HepG2 (cell line): ENCODE measurements around the gene DCUN1D4. TPM values are rescaled to one million over a fixed set of nuclear protein-coding genes. Genes with fewer than 3 reads are reported as not detected.

Experiments used
- EEA1 ChIP-seq: sonication (generic); formaldehyde crosslinking; IDR thresholded peaks from 2 replicates; pipeline ENCODE4 v1.5.1; 2020; ENCODE audit warnings: mild to moderate bottlenecking, missing genetic modification reagents, borderline replicate concordance
- HDAC2 ChIP-seq: sonication (generic); formaldehyde crosslinking; IDR thresholded peaks from 2 replicates; pipeline ENCODE4 v1.4.0; 2020; ENCODE audit warnings: missing genetic modification reagents
- KAT2B ChIP-seq: fragments of 150-350 bp; IDR thresholded peaks from 2 replicates; pipeline ENCODE4 v1.6.1; 2014; ENCODE audit warnings: low read depth, low read length, borderline replicate concordance
- MAFF ChIP-seq: IDR thresholded peaks from 2 replicates; pipeline ENCODE4 v1.6.1; 2011; ENCODE audit warnings: low read depth, low read length, improper control_type of control experiment
- MYPOP ChIP-seq: sonication (generic); formaldehyde crosslinking; IDR thresholded peaks from 2 replicates; pipeline ENCODE4 v1.8.1; 2023; ENCODE audit warnings: mild to moderate bottlenecking, moderate library complexity, missing genetic modification reagents
- RCOR2 ChIP-seq: IDR thresholded peaks from 2 replicates; pipeline ENCODE4 v1.6.1; 2016; ENCODE audit warnings: missing biosample characterization, missing genetic modification reagents
- TARDBP ChIP-seq: sonication (generic); formaldehyde crosslinking; IDR thresholded peaks from 2 replicates; pipeline ENCODE4 v1.8.0; 2022; ENCODE audit warnings: mild to moderate bottlenecking, missing genetic modification reagents
- TERF1 ChIP-seq: sonication (generic); formaldehyde crosslinking; IDR thresholded peaks from 2 replicates; pipeline ENCODE4 v1.8.0; 2022; ENCODE audit warnings: mild to moderate bottlenecking, missing genetic modification reagents, moderate library complexity
- ZBTB49 ChIP-seq: sonication (generic); formaldehyde crosslinking; IDR thresholded peaks from 2 replicates; pipeline ENCODE4 v1.4.0; 2020; ENCODE audit warnings: missing genetic modification reagents, borderline replicate concordance
- ZFY ChIP-seq: sonication (generic); formaldehyde crosslinking; IDR thresholded peaks from 2 replicates; pipeline ENCODE4 v1.4.0; 2020; ENCODE audit warnings: missing genetic modification reagents
- ZNF557 ChIP-seq: sonication (generic); formaldehyde crosslinking; IDR thresholded peaks from 2 replicates; pipeline ENCODE4 v1.4.0; 2020; ENCODE audit warnings: missing genetic modification reagents
- ZNF607 ChIP-seq: sonication (generic); formaldehyde crosslinking; IDR thresholded peaks from 2 replicates; pipeline ENCODE4 v1.5.1; 2020; ENCODE audit warnings: missing genetic modification reagents, mild to moderate bottlenecking, borderline replicate concordance
- ZNF629 ChIP-seq: sonication (generic); formaldehyde crosslinking; conservative IDR thresholded peaks from 2 replicates; pipeline ENCODE4 v1.5.0; 2020; ENCODE audit warnings: missing genetic modification reagents
- ZSCAN29 ChIP-seq: sonication (generic); formaldehyde crosslinking; conservative IDR thresholded peaks from 2 replicates; pipeline ENCODE4 v1.4.0; 2020; ENCODE audit warnings: mild to moderate bottlenecking, missing genetic modification reagents
- polyA plus RNA-seq, 8 experiments: library from polyadenylated mRNA; depleted of rRNA in 3 of 8; stranded (reverse) in 7 of 8; unstranded in 1 of 8; fragments of >200 nt; fragmentation: Illumina TruSeq in 4 of 8; extraction: Trizol in 4 of 8; gene quantifications; 2 replicates each; pipeline versions ENCODE4 v1.2.1 to v1.2.3, GENCODE V29; 2011 to 2016; ENCODE audit warnings: low read depth in 4 of 8, missing spikeins in 1 of 8, mixed read lengths in 1 of 8; ENCODE audit not compliant: insufficient read depth in 1 of 8
- total RNA-seq, 5 experiments: library from RNA; depleted of rRNA; stranded (reverse); fragments of >200 nt; fragmentation: Illumina TruSeq; extraction: Trizol; gene quantifications; 2 replicates each; pipeline ENCODE4 v1.2.3, GENCODE V29; 2016; ENCODE audit warnings: low read depth in 1 of 5
- TF ChIP-seq, protein P1 (sequence below): sonication (generic); formaldehyde crosslinking; IDR thresholded peaks from 2 replicates; pipeline ENCODE4 v1.4.0; 2020; ENCODE audit warnings: missing genetic modification reagents, borderline replicate concordance
- TF ChIP-seq, protein P2 (sequence below): sonication (generic); formaldehyde crosslinking; IDR thresholded peaks from 2 replicates; pipeline ENCODE4 v1.4.0; 2020; ENCODE audit warnings: missing genetic modification reagents
- TF ChIP-seq, protein P3 (sequence below): IDR thresholded peaks from 2 replicates; pipeline ENCODE4 v1.6.1; 2016; ENCODE audit warnings: mild to moderate bottlenecking
- TF ChIP-seq, protein P4 (sequence below): sonication (generic); formaldehyde crosslinking; IDR thresholded peaks from 2 replicates; pipeline ENCODE4 v1.5.0; 2020; ENCODE audit warnings: mild to moderate bottlenecking, missing genetic modification reagents, moderate library complexity

Gene DCUN1D4
- total and polyA plus RNA-seq, 2 of the 13 experiments (the other 11 are each of a cell fraction or from before 2014, with no cell fraction given) = 27.9 to 44.4 TPM

GRCh38 chr4:51842554-51843308, at the start of gene DCUN1D4 (continued):
- no peak for TF ChIP-seq ZSCAN29
- TF ChIP-seq HDAC2 (CRISPR knock-in tag) = no peak
- TF ChIP-seq TARDBP (CRISPR knock-in tag) = peak; percentile 36; the same call in 1 of the 2 replicates
- TF ChIP-seq KAT2B = no peak
- peak; percentile 75 for TF ChIP-seq MYPOP
- TF ChIP-seq ZNF557 (CRISPR knock-in tag) = no peak
- TF ChIP-seq, protein P1, sequence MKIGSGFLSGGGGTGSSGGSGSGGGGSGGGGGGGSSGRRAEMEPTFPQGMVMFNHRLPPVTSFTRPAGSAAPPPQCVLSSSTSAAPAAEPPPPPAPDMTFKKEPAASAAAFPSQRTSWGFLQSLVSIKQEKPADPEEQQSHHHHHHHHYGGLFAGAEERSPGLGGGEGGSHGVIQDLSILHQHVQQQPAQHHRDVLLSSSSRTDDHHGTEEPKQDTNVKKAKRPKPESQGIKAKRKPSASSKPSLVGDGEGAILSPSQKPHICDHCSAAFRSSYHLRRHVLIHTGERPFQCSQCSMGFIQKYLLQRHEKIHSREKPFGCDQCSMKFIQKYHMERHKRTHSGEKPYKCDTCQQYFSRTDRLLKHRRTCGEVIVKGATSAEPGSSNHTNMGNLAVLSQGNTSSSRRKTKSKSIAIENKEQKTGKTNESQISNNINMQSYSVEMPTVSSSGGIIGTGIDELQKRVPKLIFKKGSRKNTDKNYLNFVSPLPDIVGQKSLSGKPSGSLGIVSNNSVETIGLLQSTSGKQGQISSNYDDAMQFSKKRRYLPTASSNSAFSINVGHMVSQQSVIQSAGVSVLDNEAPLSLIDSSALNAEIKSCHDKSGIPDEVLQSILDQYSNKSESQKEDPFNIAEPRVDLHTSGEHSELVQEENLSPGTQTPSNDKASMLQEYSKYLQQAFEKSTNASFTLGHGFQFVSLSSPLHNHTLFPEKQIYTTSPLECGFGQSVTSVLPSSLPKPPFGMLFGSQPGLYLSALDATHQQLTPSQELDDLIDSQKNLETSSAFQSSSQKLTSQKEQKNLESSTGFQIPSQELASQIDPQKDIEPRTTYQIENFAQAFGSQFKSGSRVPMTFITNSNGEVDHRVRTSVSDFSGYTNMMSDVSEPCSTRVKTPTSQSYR (CRISPR knock-in tag) = no peak
- TF ChIP-seq ZFY = no peak
- TF ChIP-seq MAFF = no peak
- no peak for TF ChIP-seq ZBTB49
- TF ChIP-seq TERF1 (CRISPR knock-in tag) = no peak
- TF ChIP-seq, protein P2, sequence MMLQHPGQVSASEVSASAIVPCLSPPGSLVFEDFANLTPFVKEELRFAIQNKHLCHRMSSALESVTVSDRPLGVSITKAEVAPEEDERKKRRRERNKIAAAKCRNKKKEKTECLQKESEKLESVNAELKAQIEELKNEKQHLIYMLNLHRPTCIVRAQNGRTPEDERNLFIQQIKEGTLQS (CRISPR knock-in tag) = no peak
- TF ChIP-seq RCOR2 (CRISPR knock-in tag) = no peak
- TF ChIP-seq, protein P3, sequence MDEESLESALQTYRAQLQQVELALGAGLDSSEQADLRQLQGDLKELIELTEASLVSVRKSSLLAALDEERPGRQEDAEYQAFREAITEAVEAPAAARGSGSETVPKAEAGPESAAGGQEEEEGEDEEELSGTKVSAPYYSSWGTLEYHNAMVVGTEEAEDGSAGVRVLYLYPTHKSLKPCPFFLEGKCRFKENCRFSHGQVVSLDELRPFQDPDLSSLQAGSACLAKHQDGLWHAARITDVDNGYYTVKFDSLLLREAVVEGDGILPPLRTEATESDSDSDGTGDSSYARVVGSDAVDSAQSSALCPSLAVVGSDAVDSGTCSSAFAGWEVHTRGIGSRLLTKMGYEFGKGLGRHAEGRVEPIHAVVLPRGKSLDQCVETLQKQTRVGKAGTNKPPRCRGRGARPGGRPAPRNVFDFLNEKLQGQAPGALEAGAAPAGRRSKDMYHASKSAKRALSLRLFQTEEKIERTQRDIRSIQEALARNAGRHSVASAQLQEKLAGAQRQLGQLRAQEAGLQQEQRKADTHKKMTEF (CRISPR knock-in tag) = peak; percentile 29; the same call in 1 of the 2 replicates
- TF ChIP-seq, protein P4, sequence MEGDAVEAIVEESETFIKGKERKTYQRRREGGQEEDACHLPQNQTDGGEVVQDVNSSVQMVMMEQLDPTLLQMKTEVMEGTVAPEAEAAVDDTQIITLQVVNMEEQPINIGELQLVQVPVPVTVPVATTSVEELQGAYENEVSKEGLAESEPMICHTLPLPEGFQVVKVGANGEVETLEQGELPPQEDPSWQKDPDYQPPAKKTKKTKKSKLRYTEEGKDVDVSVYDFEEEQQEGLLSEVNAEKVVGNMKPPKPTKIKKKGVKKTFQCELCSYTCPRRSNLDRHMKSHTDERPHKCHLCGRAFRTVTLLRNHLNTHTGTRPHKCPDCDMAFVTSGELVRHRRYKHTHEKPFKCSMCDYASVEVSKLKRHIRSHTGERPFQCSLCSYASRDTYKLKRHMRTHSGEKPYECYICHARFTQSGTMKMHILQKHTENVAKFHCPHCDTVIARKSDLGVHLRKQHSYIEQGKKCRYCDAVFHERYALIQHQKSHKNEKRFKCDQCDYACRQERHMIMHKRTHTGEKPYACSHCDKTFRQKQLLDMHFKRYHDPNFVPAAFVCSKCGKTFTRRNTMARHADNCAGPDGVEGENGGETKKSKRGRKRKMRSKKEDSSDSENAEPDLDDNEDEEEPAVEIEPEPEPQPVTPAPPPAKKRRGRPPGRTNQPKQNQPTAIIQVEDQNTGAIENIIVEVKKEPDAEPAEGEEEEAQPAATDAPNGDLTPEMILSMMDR (CRISPR knock-in tag) = peak; percentile 52
- no peak for TF ChIP-seq ZNF607 (CRISPR knock-in tag)
- no peak for TF ChIP-seq ZNF629
- peak; percentile 62; the same call in 1 of the 2 replicates for TF ChIP-seq EEA1
